AG09309 (cell line): Measurements from ENCODE around the gene EFCAB14.

Experiments used
- DNase-seq: peaks from one replicate; pipeline ENCODE4 v3.0.0-alpha.2; 2010; ENCODE audit warnings: low read depth
- H3K4me3 ChIP-seq: 2 replicates; pipeline ENCODE4 v1.5.1; 2011; ENCODE audit warnings: mild to moderate bottlenecking, low read depth, low read length, moderate library complexity; ENCODE audit not compliant: control insufficient read depth
- CTCF ChIP-seq: IDR thresholded peaks from 2 replicates; pipeline ENCODE4 v1.5.1; 2011; ENCODE audit warnings: mild to moderate bottlenecking, low read depth, low read length, inconsistent platforms; ENCODE audit not compliant: insufficient read depth, control insufficient read depth; ENCODE audit errors: missing control alignments

The EFCAB14 gene

GRCh38 chr1:46691997-46692790 is 26.7 kb downstream of the EFCAB14 start:
- DNase-seq, result no peak
- peak; percentile 22 for TF ChIP-seq CTCF
- no peak overlapping the region for H3K4me3 ChIP-seq

GRCh38 chr1:46690931-46691421 is 27.9 kb downstream of the EFCAB14 start:
- no peak for TF ChIP-seq CTCF
- H3K4me3 ChIP-seq, result no peak overlapping the region
- no peak for DNase-seq

DNA sequence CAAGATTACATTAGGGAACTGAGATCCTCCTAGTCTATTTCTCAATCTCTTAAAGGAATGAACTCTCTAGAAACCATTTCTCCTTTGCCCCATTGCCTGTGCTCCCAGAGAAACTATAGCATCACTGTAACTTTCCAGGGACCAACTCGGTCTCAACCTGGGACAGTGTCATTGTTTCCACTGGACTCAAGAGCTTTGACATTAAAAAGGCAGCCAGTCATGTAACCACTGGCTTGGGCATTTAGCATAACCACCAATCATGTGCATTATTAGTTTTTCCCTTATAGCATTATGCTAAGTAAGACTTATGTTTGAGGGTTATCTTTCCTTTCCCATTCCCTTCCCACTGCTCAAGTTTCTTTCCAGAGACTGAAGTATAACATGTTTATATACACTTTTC is 29.0 kb downstream of the EFCAB14 start:
- TF ChIP-seq CTCF, result no peak
- no peak for DNase-seq
- no peak overlapping the region for H3K4me3 ChIP-seq

GRCh38 chr1:46689356-46689755 is 29.6 kb downstream of the EFCAB14 start:
- H3K4me3 ChIP-seq, result no peak overlapping the region
- DNase-seq, result no peak
- TF ChIP-seq CTCF, result no peak

- H3K4me3 ChIP-seq, result no peak overlapping the region
- DNase-seq, result no peak
- TF ChIP-seq CTCF, result no peak
Measured at GRCh38 chr1:46687921-46688509, 30.9 kb downstream of the EFCAB14 start.

GRCh38 chr1:46687093-46687659 is 31.7 kb downstream of the EFCAB14 start:
- TF ChIP-seq CTCF, result no peak
- peak; percentile 61 for DNase-seq

More at GRCh38 chr1:46687093-46687659, 31.7 kb downstream of the EFCAB14 start:
- H3K4me3 ChIP-seq, result no peak overlapping the region
